ENCODE measurements around the gene SETBP1.
"Not testable (repeated sequence)": the region's sequence is repeated elsewhere in the genome, so short reads cannot be mapped to it uniquely, and the experiment has no call there.

The SETBP1 gene

DNA sequence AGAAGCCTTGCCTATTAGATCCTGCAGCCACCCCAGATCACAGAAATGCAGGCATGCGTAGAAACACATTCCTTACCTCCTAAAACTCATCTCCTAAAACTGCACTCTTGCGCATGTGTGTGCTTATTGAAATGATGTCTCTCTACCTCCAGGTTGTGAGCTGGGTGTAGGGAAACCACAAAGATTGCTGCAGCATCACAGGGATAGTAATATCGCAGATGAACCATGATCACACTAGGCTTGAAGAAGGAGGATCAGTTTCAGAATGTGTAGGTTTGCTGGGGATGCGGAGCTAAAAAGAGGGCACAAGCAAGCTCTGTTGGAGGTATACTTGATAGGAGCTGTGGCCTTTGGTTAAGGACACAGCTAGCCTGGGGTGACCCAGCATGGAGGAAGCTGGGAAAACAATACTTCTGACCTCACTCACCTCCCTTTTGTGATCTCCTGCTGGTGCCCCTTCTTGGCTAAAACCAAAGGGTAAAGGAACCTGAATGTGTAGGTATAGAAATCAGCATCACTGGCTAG, 118.8 kb downstream of the SETBP1 start:
- DNase-seq (ENCODE audit: low spot score): no peak
- TF ChIP-seq, protein P1, sequence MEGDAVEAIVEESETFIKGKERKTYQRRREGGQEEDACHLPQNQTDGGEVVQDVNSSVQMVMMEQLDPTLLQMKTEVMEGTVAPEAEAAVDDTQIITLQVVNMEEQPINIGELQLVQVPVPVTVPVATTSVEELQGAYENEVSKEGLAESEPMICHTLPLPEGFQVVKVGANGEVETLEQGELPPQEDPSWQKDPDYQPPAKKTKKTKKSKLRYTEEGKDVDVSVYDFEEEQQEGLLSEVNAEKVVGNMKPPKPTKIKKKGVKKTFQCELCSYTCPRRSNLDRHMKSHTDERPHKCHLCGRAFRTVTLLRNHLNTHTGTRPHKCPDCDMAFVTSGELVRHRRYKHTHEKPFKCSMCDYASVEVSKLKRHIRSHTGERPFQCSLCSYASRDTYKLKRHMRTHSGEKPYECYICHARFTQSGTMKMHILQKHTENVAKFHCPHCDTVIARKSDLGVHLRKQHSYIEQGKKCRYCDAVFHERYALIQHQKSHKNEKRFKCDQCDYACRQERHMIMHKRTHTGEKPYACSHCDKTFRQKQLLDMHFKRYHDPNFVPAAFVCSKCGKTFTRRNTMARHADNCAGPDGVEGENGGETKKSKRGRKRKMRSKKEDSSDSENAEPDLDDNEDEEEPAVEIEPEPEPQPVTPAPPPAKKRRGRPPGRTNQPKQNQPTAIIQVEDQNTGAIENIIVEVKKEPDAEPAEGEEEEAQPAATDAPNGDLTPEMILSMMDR (IDR thresholded peaks at IDR 0.05; ENCODE audit: borderline replicate concordance, control extremely low read depth, extremely low read depth, insufficient read depth, missing control alignments): no peak
- in situ Hi-C loops (cut with MboI; ENCODE audit: low sequenced_read_pairs, unreplicated experiment): no loop called here

DNA sequence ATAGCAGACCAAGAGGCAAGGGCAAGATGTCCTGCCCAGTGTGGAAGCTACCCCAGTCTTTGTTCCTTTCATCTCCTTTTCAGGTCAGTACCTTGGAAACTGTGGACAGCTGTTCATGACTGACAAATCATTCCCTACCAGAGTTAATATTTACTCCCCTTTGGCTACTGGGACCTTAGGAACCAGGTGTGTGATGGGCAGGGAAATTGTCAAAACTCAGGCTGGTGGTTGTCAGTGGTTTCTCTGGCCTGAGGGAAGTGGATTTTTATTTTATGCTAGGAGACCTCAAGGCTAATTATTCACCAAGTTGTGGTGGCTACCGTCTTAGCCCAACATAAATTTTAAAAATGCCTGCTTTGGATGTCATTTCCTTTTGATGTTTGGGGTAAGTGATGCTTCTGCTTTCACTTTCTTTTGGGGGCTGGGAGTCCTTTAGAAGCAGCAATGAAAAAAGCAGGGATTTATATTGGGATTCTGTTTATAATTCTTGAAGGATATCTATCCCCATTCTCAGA, 119.3 kb downstream of the SETBP1 start:
- TF ChIP-seq, protein P1 (IDR thresholded peaks at IDR 0.05; ENCODE audit: borderline replicate concordance, control extremely low read depth, extremely low read depth, insufficient read depth, missing control alignments): no peak
- DNase-seq (ENCODE audit: low spot score): no peak
- in situ Hi-C loops (cut with MboI; ENCODE audit: low sequenced_read_pairs, unreplicated experiment): no loop called here

DNA sequence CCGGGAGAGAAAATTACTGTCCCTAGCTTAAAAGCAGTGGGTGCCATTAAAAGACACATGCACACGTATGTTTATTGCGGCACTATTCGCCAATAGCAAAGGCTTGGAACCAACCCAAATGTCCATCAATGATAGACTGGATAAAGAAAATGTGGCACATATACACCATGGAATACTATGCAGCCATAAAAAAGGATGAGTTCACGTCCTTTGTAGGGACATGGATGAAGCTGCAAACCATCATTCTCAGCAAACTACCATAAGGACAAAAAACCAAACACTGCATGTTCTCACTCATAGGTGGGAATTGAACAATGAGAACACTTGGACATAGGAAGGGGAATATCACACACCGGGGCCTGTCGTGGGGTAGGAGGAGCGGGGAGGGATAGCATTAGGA, 120.1 kb downstream of the SETBP1 start:
- in situ Hi-C loops (cut with MboI; ENCODE audit: low sequenced_read_pairs, unreplicated experiment); DNase-seq (ENCODE audit: low spot score): not testable (repeated sequence)

DNA sequence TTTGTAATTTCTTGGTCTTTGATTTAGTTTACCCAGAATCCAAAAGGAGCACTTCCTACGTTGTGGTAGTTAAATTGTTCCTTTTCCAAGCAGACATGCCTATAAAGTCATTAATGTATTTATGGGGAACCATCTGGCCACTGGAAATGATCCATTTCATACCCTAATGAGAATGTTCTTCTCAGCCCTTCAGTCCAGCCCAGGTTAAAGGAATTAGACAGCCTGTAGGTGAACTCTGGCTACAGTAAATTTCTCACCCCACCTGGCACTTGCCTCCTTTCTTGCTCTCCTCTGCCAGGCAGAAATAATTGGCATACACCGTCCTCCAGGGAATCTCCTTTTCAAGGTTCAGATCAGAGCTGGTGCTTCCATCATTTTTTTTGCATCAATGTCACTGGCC, 121.1 kb downstream of the SETBP1 start:
- TF ChIP-seq, protein P1 (IDR thresholded peaks at IDR 0.05; ENCODE audit: borderline replicate concordance, control extremely low read depth, extremely low read depth, insufficient read depth, missing control alignments): no peak
- DNase-seq (ENCODE audit: low spot score): no peak
- in situ Hi-C loops (cut with MboI; ENCODE audit: low sequenced_read_pairs, unreplicated experiment): no loop called here

DNA sequence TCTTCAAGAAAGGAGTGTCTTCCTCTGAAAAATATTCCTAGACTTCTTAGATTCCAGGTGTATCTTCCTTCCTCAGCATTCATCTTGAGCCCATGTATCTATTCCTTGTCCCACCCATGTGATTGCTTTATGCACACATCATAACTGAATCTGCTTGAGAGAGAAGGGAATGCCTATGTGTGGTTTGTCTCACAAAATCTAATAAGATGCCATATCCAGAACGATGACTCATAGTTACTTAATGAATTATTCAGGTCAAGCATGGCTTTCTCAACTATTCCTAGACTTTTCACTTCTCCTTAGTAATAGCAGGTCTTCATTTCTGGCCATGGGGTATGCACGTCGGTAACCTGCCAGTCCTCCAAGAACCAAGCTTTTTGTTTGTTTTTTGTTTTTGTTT, 121.8 kb downstream of the SETBP1 start:
- in situ Hi-C loops (cut with MboI; ENCODE audit: low sequenced_read_pairs, unreplicated experiment): no loop called here
- no peak for DNase-seq (ENCODE audit: low spot score)
- TF ChIP-seq, protein P1 (IDR thresholded peaks at IDR 0.05; ENCODE audit: borderline replicate concordance, control extremely low read depth, extremely low read depth, insufficient read depth, missing control alignments): no peak

DNA sequence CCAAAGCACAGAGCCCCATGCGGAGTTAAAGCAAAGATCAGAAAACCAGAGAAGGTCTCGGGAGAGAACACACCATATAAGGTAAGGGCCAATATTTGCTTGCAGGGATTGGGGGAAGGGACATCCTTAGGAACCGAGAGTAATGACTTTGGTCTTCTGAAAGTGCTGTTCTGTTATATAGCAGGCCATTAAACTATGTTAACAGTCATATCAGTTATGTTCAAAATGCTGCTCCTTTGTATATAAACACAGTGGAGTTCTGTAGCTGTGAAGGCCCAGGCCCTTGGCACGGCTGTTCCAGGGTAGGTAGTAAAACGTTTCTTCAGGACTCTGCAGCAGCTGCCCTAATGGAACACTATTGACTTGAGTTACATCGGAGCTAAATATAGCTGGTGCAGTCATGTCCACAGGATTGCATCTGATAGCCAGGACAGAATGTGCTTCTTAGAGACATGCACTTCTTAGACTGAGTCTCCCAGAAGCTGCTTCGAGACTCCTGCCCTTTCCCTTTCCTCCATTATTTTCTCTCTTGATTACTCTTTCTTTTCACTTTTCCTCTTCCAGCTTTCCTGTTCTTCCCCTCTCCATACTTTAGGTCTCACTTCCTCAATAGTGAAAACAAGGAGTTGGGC, 122.4 kb downstream of the SETBP1 start:
- in situ Hi-C loops (cut with MboI; ENCODE audit: low sequenced_read_pairs, unreplicated experiment): no loop called here
- no peak for DNase-seq (ENCODE audit: low spot score)
- TF ChIP-seq, protein P1 (IDR thresholded peaks at IDR 0.05; ENCODE audit: borderline replicate concordance, control extremely low read depth, extremely low read depth, insufficient read depth, missing control alignments): no peak

DNA sequence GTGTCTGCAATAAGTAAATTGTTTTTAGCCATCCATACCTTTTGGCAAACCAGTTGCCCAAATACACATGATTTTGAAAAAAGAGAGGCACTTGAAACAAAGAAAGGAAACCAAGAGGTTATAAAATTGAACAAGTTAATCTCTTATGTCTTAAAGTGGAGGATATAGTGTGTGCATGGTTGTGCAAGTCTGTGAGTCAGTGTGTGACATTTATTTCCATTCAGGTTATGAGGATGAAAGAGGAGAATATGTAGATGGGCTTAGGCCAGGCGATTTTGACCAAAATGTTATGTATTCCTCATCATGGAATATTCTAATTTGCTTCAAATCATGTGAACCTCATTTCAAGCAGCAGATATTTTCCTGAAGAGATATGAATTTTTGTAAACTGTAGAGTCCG, 123.3 kb downstream of the SETBP1 start:
- in situ Hi-C loops (cut with MboI; ENCODE audit: low sequenced_read_pairs, unreplicated experiment): no loop called here
- DNase-seq (ENCODE audit: low spot score): no peak
- TF ChIP-seq, protein P1 (IDR thresholded peaks at IDR 0.05; ENCODE audit: borderline replicate concordance, control extremely low read depth, extremely low read depth, insufficient read depth, missing control alignments): no peak

Measured in GM13976 (cell line).